Skeletal muscle cell (primary cell): ENCODE measurements around the gene ACOT2.
"Not testable (repeated sequence)": the region's sequence is repeated elsewhere in the genome, so short reads cannot be mapped to it uniquely, and the experiment has no call there.

Experiments
- DNase-seq: peaks from one replicate; pipeline ENCODE4 v3.0.0-alpha.2; 2010; ENCODE audit warnings: low read depth
- H3K4me3 ChIP-seq: 2 replicates; pipeline ENCODE4 v1.5.1; 2011; ENCODE audit warnings: low read depth, mild to moderate bottlenecking, control low read depth, low read length, moderate library complexity

ACOT2 gene

GRCh38 chr14:73566935-73567334, 2.1 kb upstream of the ACOT2 start:
- H3K4me3 ChIP-seq, DNase-seq: not testable (repeated sequence)

GRCh38 chr14:73567358-73567757, 1.7 kb upstream of the ACOT2 start:
- DNase-seq, result no peak
- H3K4me3 ChIP-seq, result no peak overlapping the region

- DNase-seq, result no peak
- H3K4me3 ChIP-seq, result peak overlapping the region; percentile 55
These were observed 795 bp upstream of the ACOT2 start for GRCh38 chr14:73567951-73568885.

GRCh38 chr14:73568886-73569184, 178 bp upstream of the ACOT2 start:
- peak overlapping the region; percentile 55 for H3K4me3 ChIP-seq
- not testable (repeated sequence) for DNase-seq

DNA sequence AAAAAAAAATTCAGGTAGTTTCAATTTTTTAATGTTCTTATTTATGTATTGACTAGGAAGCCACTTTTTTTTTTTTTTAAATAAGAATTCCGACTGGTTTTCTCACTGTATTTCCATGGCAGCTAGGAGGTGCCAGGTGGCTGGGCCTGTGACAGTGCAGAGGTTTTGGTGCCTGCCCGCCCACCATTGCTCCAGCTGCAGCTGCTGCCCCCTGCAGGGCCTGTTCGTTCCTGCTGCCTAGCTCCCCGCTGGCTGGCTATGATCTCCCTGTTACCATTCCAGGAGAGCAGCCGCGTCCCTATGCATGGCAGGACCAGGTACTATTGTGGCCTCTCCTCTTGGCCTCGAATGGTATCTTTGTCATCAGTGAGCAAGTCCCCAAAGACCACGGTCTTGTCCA, 1.9 kb downstream of the ACOT2 start:
- not testable (repeated sequence) for DNase-seq, H3K4me3 ChIP-seq

DNA sequence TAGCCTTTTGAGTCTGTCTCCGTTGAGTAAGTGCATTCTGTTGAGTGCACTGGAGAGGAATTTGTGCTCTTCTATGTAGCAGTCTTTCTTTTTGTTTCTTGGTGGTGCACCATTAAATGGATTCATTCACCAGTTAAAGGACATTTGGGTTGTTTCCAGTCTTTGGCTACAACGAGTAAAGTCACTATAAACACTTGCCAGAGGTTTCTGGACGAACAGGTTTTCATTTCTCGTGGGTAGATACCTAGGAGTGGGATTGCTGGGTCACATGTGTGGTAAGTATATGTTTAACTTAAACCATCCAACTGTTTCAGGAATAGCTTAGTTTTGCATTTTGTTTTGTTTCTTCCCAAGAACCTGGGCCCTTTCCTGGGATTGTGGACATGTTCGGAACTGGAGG, 4.0 kb downstream of the ACOT2 start:
- H3K4me3 ChIP-seq, DNase-seq: not testable (repeated sequence)

DNA sequence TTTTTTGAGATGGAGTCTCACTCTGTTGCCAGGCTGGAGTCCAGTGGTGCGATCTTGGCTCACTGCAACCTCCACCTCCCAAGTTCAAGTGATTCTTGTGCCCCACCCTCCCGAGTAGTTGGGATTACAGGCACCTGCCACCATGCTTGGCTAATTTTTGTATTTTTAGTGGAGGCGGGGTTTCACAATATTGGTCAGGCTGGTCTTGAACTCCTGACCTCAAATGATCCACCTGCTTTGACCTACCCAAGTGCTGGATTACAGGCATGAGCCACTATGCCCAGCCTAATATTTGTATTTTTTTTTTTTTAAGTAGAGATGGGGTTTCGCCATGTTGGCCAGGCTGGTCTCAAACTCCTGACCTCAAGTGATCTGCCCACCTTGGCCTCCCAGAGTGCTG, 4.7 kb downstream of the ACOT2 start:
- not testable (repeated sequence) for H3K4me3 ChIP-seq, DNase-seq

DNA sequence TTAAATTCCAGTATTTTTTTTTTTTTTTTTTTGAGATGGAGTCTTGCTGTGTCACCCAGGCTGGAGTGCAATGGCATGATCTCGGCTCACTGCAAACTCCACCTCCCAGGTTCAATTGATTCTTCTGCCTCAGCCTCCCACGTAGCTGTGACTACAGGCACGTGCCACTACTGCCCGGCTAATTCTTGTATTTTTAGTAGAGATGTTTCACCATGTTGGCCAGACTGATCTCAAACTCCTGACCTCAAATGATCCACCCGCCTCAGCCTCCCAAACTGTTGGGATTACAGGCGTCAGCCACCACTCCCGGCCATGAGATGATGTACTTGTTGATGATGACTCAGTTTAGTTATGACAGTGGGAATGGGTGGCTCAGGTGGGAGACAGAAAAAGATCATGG, 5.2 kb downstream of the ACOT2 start:
- not testable (repeated sequence) for H3K4me3 ChIP-seq, DNase-seq

DNA sequence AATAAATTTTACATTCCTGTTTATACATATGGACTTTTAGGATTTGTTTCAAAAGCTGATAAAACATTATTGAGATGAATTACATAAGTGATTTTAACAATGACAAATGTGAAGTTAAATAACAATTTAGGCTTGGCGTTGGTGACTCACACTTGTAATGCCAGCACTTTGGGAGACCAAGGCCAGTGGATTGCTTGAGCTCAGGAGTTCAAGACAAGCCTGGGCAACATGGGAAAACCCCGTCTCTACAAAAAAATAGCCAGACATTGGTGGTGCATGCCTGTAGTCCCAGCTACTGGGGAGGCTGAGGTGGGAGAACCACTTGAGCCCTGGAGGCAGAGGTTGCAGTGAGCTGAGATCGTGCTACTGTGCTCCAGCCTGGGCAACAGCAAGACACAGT, 7.4 kb downstream of the ACOT2 start:
- no peak overlapping the region for H3K4me3 ChIP-seq
- no peak for DNase-seq

- not testable (repeated sequence) for H3K4me3 ChIP-seq, DNase-seq
These were observed 8.2 kb downstream of the ACOT2 start for GRCh38 chr14:73577214-73577613.

DNA sequence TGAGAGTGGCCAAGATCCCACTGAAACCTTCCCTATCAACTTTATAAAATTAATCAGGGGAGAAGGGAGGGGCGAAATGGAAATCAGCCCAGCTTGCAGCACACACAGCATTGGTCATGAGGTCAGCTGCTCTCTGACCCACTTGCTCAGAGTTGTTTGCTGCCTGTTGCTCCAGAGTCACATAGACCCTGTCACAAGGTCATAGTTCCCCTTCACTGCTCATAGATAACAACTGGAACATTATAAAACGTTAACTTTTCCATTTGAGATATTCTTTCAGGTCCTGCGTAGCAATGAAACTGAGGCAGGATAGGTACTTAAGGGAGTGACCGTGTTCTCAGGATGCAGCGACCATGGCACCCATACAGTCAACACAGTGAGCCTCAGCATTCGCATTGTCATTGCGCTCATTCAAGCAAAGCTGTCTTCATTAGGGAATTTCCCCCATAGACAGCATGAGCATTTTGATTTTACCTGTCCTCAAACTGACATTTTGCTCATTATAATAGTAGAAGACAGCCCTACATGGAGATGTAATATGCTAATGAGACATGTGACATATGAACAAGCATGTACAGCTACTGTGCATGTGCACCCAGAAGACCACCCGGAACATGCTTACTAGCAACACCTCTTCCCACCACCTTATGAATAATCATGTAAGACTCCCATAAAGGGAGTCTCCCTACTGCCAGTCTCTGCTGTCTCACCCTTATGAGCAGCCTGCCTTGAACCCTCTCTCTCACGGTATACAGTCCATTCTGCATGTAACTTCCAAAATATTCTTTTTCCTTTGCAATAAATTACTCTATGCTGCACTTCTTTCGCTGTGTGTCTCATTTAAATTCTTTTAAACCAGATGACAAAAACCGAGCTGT, 13.3 kb downstream of the ACOT2 start:
- not testable (repeated sequence) for DNase-seq, H3K4me3 ChIP-seq

- no peak overlapping the region for H3K4me3 ChIP-seq
- DNase-seq, result no peak
These were observed 19.7 kb downstream of the ACOT2 start for GRCh38 chr14:73588695-73589094.

- no peak overlapping the region for H3K4me3 ChIP-seq
- DNase-seq, result no peak
These were observed 20.1 kb downstream of the ACOT2 start for GRCh38 chr14:73589116-73589515.

DNA sequence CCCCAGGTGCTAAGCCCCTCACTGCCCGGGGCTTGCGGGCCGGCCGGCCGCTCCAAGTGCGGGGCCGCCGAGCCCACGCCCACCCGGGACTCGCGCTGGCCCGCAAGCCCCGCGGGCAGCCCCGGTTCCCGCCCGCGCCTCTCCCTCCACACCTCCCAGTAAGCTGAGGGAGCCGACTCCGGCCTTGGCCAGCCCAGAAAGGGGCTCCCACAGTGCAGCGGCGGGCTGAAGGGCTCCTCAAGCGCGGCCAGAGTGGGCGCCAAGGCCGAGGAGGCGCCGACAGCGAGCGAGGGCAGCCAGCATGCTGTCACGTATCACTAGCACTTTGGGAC, 21.6 kb downstream of the ACOT2 start:
- H3K4me3 ChIP-seq, result not testable (repeated sequence)

GRCh38 chr14:73591690-73592449, 22.9 kb downstream of the ACOT2 start, which contains the start of gene ACOT4:
Gene ACOT4, plus strand, starts transcription at chr14:73591873. Its CDS starts 87 bp downstream, at chr14:73591960.
- H3K4me3 ChIP-seq, result peak within 1 kb of the TSS; percentile 56
- DNase-seq, result no peak

More for the DNA sequence above, 21.6 kb downstream of the ACOT2 start:
- not testable (repeated sequence) for DNase-seq

GRCh38 chr14:73594491-73594890, 25.5 kb downstream of the ACOT2 start:
- DNase-seq, result no peak
- no peak overlapping the region for H3K4me3 ChIP-seq

- H3K4me3 ChIP-seq, result no peak overlapping the region
- no peak for DNase-seq
These were observed 30.5 kb downstream of the ACOT2 start for GRCh38 chr14:73599499-73599898.

GRCh38 chr14:73602994-73603393, 34.0 kb downstream of the ACOT2 start:
- no peak for DNase-seq
- H3K4me3 ChIP-seq, result no peak overlapping the region

DNA sequence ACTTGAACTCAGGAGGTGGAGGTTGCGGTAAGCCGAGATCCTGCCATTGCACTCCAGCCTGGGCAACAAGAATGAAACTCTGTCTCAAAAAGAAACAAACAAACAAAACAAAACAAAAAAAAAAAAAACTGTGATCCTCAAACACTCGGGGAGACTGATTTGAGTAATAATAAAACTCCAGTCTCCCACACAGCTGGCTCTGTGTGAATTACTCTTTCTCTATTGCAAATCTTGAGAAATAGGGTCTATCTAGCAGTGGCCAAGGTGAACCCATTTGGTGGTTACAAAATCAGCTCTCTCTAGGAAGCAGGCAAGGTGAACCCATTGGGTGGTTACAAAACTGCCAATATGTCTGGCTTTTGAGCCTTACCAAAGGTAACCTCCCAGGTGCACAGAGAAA, 37.3 kb downstream of the ACOT2 start:
- DNase-seq, result no peak
- H3K4me3 ChIP-seq, result no peak overlapping the region

- no peak for DNase-seq
- no peak overlapping the region for H3K4me3 ChIP-seq
These were observed 38.2 kb downstream of the ACOT2 start for GRCh38 chr14:73607241-73607640.
